Activated CD8-positive, alpha-beta memory T cell treated with anti-CD3 and anti-CD28 coated beads for 48 hours (primary cell): ENCODE measurements around the gene EXOC3L4.

ENCODE experiments used
- DNase-seq, 3 experiments: peaks; one replicate each; pipeline ENCODE4 v3.0.0-alpha.2; 2020; ENCODE audit warnings: low read depth in 2 of 3, low spot score in 2 of 3

EXOC3L4 gene

DNA sequence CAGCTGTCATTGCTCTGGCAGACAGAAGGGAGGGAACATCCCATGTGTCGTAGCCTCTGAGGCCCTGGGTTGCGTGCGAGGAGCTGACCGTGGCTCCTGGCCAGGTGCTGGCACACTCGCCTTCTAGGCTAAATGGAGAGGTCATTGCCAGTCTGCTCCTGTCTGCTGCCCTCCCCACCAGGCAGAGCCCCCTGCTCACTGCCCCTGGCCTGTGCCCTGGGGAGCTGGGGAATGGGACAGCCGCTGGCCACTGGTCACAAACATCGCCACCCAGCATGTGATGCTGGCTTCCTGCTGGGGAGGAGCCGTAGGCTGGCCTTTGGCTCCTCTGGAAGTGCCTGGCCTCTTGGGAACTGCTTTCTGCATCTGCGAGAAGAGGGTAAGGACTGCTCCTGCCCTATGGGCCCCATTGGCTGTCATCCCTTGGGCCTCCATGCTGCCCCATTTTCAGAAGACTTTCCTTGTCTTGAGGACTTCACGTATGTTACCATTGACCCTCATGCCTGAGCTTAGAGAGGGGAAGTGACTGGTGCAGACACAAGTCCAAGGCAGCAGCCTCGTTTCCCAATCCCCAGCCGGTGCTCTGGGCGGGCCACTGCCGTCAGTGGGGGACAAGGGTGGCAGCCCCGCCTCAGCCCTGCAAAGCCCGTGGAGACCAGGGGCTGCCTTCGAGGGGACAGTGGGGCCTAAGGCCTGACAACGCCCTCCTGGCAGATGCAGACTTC lies 26.8 kb downstream of the EXOC3L4 start:
- no peak for DNase-seq

DNA sequence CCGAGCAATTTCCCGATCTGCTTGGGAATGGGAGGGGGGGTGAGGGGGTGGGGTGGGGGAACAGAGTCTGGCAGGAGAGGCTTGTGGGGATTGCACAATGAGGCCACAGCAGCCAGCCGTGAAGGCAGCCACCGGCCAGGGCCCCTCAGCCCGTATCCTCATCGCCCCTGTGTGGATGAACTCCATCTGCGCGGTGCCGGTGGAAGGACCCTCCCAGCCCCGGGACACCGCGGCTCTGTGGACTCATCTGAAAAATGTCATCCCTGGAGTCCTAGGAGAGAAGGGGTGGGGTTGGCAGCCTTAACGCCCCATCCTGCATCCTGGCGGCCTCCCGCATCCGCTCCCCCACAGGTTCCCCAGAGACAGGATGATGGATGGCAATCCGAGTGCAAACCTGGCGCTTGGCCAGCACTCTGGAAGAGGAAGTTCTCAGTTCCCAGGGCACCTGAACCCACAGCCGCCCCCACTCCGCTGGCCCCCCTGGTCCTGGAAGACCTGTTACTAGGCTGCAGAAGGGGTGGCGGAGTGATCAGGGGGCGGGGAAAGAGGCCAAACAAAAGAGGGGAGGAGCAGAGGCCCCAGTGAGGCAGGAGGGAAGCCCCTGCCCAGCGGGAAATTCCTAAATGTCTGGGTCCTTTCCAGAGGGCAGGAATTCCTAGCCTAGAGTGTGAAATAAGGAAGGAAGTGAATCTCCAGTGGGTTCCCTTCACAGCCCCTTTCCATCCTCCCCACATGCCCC lies 27.5 kb downstream of the EXOC3L4 start:
- no peak for DNase-seq

DNA sequence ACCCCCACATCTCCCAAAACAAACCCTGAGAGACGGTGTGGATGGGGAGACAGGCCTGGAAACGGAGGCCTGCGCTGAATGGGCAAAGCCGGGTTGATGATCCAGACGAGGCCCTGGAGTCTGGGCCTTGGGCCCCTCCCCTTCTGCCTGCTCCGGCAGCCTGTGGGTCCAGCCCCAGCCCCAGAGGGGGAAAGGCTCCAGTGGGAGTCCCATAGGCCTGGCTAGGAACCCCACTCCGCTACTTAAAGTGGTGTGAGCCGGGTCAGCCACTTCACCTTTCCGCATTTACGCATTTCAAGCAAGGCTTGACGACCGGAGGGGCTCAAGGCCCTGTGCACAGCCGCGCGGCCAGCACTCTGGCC lies 28.0 kb downstream of the EXOC3L4 start:
- DNase-seq = no peak

DNA sequence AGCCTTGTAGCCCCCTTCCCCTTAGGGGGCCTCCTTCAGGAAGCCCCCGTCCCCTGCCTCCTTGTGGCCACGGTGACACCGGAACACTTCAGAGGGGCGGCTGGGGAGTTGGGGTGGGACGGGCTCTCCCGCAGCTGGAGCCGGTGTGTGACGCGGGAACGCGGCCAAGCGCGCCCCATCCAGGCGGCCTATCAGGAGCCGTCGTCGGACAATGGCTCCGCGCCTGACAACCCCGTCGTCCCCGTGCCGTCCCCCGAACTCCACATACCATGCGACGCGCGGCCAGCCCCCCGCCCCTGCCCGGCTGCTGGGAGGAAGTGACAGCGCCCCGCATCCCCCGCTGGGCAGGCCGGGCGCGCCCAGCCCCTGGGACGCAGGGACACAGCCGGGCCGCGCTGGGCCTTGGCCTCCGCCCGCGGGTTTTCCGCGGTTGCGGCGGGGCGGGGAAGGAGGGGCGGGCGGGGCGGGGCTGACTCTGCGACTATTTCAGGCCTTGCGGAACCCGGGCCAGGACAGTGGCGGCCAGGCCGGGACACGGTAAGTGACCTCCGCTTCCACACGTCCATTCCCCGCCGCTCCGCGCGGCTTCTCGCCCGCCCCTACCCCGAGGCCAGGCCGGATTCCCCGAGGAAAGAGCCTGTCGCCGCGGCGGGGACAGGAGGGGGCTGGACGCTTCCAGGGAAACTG lies 28.6 kb downstream of the EXOC3L4 start, which contains the start of gene TNFAIP2:
TNFAIP2 (plus strand) TSS at position 515 of the 687 bp plus-strand sequence. CDS start 2,997 bp downstream, outside the sequence.
- no peak for DNase-seq

DNA sequence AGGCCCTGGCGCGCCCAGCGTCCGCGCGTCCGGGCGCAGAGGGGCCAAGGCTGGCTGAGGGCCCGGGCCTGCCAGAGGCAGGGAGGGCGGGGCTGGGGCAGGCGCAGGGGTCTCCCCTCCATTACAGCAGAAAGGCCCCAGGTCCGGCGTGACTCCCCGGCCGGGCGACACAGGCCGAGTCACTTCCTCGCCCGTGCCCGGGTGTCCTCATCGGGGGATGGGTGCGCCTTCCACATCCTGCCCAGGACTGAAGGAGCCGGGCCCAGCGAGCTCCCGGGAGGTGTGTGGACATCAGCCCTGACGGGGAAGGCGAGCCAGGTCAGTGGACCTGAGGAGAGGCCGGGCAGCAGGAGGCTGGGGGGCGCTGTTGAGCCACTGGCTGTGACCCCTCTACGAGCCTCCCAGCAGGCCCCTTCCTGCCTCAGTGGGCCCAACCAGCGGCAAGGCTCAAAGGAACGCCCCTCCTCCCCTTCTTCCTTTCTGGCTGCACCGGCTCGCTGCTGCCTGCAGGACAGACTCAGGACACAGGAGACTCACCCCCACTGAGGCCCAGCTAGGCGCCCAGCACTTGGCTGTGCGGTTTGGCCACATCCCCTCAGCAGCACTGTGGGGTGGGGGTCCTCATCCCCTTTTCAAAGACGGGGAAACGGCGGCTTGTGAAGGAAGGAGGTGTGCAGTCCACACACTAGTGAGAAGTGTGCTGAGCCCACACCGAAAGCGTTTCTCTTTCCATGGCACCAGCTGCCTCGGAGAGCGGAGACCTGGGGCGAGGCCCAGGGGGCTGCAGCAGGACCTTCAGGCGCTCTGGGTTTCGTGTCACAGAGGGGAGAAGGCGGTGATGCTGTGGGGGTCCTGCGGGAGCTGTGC lies 29.3 kb downstream of the EXOC3L4 start:
- DNase-seq = no peak

DNA sequence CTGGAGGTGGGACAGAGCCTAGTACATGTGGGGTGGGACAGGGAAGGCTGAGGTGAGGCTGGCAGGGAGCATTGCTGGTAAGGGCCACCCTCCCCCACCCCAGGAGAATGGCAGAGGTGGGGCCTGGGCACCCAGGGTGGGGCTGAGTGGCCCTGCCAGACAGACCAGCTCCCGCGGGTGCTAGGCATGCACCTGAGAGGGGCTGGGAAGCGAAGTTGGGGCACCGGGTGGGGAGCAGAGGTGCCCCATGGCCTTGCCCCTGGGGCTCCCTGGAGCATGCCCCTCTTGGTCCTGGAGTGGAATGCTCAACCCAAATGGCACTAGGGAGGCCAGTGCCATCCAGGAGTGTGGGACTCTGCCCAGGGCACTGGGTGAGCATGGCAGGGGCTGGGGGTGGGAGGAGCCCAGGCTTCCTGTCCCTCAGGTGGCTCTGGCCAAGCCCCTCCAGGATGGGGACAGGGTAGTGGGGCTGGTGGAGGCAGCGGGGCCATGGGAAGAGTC lies 30.0 kb downstream of the EXOC3L4 start:
- no peak for DNase-seq

DNA sequence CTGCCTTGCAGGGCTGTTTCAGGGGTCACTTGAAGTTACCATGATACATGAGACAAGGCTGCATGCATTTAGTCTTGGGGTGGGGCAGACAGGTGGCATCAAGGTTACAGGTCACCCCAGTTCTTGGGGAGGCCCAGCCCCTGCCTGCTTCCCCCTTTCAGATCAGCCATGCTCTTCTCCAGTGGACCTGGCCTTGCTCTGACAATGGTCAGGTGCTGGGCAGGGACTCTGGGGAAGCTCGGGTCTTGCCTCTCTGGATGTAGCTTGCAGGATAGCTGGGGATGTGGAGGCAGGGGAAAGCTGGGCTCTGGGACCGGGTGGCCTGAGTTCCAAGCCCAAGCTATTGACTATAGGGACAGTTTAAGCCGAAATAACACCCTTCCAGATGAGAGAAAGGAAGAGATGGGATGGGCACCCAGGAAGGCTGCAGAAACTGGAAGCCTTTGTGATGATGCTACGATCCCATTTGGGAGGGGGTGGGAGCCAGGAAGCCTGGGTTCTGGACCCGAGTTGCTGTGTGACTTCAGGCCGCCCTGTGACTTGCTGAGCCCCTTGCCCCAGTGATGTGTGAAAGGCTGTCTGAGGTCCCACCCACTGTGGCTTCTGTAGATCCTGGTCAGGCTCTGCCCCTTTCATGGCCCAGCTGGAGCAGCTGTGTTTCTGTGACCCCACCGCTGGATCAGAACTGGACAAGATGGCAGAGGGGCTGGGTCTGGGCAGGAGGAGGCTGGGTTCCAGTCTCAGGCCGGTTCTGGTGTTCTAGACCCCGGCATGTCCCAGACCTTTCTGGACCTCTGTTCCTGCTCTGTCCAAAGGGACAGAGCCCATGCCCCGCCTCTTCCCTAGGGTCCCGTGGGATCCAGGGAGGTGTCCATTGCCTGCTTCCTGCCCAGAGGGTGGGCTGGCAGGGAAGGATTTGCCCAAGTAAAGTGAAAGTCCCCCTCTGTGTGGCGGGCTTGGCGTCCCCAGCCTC lies 30.9 kb downstream of the EXOC3L4 start:
- no peak for DNase-seq

DNA sequence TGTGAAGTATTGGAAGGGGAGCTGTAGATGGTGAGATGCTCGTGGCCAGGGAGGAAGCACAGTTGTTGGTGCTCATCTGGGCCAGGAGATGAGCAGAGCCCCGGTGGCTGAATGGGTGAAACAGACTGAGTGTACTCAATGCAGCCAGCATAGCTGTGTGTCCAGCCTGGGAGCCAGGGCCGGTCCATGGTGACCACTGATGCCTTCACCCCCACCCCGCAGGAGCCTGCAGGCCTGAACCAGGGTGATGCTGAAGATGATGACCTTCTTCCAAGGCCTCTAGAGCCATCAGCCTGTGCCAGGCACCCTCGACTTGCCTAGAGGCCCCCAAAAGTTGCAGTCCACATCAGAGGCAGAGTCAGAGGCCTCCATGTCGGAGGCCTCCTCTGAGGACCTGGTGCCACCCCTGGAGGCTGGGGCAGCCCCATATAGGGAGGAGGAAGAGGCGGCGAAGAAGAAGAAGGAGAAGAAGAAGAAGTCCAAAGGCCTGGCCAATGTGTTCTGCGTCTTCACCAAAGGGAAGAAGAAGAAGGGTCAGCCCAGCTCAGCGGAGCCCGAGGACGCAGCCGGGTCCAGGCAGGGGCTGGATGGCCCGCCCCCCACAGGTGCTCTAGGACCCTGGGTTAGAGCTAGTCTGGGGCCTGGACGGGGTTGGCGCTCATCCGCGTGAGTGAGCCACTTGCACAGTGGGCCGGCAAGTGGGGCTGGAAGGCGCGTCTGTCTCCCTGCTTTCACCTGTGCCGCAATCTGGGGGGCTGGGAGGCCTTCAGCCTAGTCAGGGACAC lies 31.8 kb downstream of the EXOC3L4 start:
- DNase-seq = no peak

DNA sequence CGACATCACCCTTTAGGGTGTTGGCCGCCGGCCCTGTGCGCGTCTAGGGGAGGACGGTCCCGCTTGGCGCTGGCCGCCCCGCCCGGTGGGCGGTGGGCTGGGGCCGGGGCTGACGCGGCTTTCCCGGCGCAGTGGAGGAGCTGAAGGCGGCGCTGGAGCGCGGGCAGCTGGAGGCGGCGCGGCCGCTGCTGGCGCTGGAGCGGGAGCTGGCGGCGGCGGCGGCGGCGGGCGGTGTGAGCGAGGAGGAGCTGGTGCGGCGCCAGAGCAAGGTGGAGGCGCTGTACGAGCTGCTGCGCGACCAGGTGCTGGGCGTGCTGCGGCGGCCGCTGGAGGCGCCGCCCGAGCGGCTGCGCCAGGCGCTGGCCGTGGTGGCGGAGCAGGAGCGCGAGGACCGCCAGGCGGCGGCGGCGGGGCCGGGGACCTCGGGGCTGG lies 32.4 kb downstream of the EXOC3L4 start:
- DNase-seq = no peak

DNA sequence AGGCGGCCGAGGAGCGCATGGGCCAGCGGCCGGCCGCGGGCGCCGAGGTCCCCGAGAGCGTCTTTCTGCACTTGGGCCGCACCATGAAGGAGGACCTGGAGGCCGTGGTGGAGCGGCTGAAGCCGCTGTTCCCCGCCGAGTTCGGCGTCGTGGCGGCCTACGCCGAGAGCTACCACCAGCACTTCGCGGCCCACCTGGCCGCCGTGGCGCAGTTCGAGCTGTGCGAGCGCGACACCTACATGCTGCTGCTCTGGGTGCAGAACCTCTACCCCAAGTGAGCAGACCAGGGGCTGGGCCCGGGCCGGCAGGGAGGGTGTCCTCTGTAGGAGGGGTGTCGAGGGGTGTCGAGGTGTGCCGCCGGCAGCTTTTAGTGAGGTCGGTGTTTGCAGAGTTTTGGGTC lies 32.8 kb downstream of the EXOC3L4 start:
- DNase-seq = no peak

DNA sequence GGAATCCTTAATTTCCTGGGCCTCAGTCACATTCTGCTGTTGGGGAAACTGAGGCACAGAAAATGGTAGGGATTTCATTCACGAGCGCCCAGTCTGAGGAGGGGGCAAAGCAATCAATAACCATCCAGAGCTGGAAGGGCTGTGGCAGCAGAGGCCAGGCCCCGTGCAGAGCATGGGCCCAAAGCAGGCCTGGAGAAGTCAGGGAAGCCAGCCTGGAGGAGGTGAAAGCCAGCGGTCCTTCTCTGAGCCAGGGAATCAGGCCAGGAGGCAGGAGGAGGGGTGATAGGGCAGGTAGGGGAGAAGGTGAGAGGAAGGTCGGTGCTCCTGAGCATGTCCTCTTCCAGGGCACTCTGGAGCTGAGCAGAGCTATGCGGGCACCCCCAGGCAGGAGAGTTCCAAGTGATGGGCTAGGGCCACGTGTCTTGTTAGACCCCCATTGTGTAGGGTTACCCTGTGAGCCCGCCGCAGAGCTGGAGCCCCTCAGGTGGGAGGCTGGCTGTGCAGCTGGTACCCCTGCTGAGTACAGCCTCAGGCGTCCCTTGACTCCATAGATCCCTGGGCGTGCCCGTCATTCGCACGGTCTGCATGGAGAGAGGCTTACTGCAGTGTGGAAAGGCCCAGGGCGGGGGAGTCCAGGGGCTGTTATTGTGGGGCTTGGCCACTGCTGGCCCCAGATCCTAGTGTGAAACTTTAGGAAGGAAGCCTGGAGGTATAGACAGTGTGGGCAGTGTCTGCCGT lies 33.5 kb downstream of the EXOC3L4 start:
- DNase-seq = no peak

DNA sequence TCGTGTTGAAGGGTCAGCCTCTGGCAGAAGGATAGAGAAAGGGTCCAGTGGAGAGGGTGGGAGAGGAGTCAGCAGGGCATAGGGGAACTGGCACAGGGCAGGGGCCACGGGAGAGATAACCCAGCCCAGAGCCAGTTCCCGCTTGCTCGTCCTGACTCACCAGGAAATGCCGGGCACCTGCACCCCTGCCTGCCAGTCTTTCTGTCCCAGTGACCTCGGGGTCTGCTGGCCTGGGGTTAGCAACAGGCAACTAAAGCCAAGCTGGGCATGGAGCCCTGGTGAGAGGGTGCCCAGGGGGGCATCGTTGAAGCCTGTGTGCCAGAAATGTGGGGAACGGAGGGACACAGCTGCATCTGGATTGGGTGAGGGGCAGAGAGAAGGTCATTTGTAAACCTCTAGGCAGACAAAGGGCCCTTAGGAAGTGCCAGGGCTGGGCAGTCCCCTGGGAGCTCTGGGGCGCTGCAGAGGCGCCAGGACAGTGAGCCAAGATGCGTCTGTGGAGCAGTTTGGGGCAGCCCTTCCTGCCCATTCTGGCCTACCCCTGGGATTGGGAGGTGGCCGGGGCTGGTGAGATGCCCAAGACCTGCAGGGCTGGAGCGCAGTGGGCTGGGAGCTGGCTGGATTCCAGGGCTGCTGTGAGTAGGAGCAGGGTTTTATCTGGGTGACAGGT lies 34.2 kb downstream of the EXOC3L4 start:
- DNase-seq = no peak

DNA sequence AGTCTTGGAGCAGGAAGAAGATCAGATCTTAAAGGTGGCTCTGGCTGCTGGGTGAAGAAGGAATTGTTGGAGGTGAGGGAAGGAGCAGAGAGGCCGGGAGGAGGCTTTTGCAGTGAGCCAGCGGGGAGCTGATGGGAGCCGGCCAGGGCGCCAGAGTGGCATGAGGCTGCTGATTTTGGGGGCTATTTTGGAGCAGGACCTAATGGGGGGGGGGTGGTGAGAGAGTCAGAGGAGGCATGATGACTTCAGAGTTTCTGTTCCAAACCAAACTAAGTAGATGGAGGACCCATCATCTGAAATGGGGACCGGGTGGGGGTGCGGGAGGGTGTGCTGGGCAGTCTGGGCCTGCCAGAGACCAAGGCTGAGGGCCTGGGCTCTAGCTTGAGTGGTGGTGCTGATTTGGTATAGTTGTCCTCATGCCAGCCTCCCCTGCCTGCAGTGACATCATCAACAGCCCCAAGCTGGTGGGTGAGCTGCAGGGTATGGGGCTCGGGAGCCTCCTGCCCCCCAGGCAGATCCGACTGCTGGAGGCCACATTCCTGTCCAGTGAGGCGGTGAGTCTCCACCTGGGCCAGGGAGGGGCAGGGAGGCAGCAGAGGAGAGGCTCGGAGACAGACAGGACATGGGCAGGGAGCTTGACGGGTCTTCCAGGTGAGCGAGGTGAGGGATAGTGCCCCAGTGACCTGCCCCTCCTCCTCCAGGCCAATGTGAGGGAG lies 34.9 kb downstream of the EXOC3L4 start:
- no peak for DNase-seq

DNA sequence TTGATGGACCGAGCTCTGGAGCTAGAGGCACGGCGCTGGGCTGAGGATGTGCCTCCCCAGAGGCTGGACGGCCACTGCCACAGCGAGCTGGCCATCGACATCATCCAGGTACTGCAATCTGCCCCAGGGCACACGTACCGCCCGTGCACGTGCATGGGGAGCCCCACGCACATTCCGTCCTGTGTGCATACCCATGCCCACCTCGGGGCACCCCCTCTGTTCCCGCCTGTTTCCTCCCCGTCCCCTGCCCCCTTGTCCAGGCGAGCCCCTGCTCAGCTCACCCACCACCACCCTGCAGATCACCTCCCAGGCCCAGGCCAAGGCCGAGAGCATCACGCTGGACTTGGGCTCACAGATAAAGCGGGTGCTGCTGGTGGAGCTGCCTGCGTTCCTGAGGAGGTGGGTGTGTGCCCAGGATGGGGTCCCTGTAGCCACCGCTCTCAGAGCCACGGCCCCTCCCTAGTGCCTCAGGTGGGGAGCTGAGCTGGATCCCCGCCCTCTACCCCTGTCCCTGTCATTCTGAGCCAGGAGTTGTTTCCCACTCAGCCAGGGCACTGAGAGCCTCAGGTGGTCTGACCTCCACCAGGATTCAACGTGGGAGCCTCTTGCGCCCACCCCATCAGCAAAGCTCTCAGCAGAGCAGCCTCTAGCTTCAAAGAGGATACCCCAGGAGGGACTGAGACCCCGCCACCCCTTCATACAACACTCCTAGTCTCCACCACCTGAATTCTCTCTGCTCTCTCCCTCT lies 35.7 kb downstream of the EXOC3L4 start:
- DNase-seq = no peak

DNA sequence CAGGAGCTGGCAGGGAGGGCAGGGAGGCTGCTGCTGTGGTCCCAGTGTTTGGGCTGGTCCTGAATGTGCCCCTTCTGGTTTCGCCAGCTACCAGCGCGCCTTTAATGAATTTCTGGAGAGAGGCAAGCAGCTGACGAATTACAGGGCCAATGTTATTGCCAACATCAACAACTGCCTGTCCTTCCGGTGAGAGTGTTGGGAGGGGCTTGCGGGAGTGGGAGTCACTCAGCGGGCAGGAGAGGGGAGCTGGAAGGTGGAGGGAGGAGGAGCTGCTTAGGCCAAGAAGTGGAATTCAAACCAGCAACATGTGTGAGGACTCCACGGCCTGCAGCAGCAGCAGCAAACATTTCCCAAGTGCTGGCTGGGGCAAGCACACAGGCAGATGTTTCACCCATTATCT lies 36.4 kb downstream of the EXOC3L4 start:
- DNase-seq = no peak

DNA sequence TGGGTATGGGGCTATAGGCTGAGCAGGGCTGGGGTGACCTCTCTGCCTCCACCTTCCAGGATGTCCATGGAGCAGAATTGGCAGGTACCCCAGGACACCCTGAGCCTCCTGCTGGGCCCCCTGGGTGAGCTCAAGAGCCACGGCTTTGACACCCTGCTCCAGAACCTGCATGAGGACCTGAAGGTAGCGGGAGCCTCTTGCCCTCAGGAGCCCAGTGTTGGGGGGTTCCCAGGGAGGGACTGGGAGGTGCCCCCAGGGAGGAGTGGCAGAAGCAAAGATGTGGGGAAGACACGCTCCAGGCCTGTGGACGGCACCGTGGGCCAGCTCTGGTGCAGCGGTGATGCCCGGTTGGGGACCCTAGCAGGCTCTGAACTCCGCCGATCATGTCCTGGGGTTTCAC lies 37.1 kb downstream of the EXOC3L4 start:
- no peak for DNase-seq
